GM12891 (cell line): ENCODE results near the gene TMIE.

ENCODE experiments used
- DNase-seq: peaks from one replicate; pipeline ENCODE4 v3.0.0; 2011; ENCODE audit warnings: low spot score; ENCODE audit not compliant: insufficient read length
- FAIRE-seq: peaks from 2 replicates; lab custom pipeline; 2011; peaks lifted over from hg19 to GRCh38; lab: Jason Lieb, UNC
- PAX5 ChIP-seq: IDR thresholded peaks from 2 replicates; pipeline ENCODE4 v1.6.1; 2011; ENCODE audit warnings: low read length, moderate library complexity, mild to moderate bottlenecking; ENCODE audit not compliant: insufficient read depth, severe bottlenecking
- POLR2A ChIP-seq: IDR thresholded peaks from 2 replicates; pipeline ENCODE4 v1.6.1; 2011; ENCODE audit warnings: low read depth, low read length, control low read depth
- POLR2AphosphoS5 ChIP-seq: IDR thresholded peaks from 2 replicates; pipeline ENCODE4 v1.6.1; 2011; ENCODE audit warnings: low read depth, low read length, control low read depth
- POU2F2 ChIP-seq: IDR thresholded peaks from 2 replicates; pipeline ENCODE4 v1.6.1; 2011; ENCODE audit warnings: low read depth, mild to moderate bottlenecking, control low read depth, low read length, moderate library complexity
- SPI1 ChIP-seq: IDR thresholded peaks from 2 replicates; pipeline ENCODE4 v1.6.1; 2011; ENCODE audit warnings: low read depth, low read length, control low read depth
- TAF1 ChIP-seq: IDR thresholded peaks from 2 replicates; pipeline ENCODE4 v1.6.1; 2011; ENCODE audit warnings: low read depth, low read length, control low read depth

The TMIE gene

GRCh38 chr3:46684891-46685290 is 16.3 kb upstream of the TMIE start:
- FAIRE-seq = no peak
- DNase-seq = no peak
- TF ChIP-seq PAX5 = no peak
- TF ChIP-seq SPI1 = no peak
- no peak for TF ChIP-seq POU2F2
- TF ChIP-seq POLR2AphosphoS5 = no peak
- no peak for TF ChIP-seq TAF1
- TF ChIP-seq POLR2A = no peak

- no peak for DNase-seq
- TF ChIP-seq POLR2AphosphoS5 = no peak
- no peak for TF ChIP-seq TAF1
- no peak for TF ChIP-seq POU2F2
- TF ChIP-seq SPI1 = no peak
- no peak for TF ChIP-seq PAX5
- no peak for TF ChIP-seq POLR2A
- no peak for FAIRE-seq
Observed at GRCh38 chr3:46685446-46685845, 15.7 kb upstream of the TMIE start.

DNA sequence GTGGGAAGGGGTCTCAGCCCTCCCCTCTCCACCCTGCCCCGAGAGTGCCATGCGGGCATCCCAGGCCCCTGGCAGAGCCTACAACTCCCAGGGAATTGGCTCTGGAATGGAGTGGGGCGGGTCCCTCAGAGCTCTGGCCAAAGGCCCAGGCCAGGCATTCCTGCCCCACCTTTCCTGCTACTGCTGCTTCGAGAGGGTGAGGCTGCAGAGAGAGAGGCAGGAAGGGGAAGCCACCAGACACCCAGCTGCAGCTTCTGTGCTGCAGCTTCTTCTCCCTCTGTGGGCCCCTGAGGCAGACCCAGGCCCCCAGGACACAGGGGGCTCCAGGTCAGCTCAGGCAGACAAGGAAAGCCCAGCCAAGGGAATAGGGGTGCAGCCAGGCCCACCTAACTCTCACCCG is 10.4 kb upstream of the TMIE start:
- FAIRE-seq (no peak), DNase-seq (no peak)
- TF ChIP-seq POU2F2 = no peak
- no peak for TF ChIP-seq TAF1

- no peak for TF ChIP-seq TAF1
- TF ChIP-seq POU2F2 = no peak
- TF ChIP-seq POLR2A = no peak
- no peak for TF ChIP-seq PAX5
- TF ChIP-seq SPI1 = no peak
- no peak for TF ChIP-seq POLR2AphosphoS5
- DNase-seq (no peak), FAIRE-seq (peak; percentile 45)
Observed at GRCh38 chr3:46692566-46692990, 8.6 kb upstream of the TMIE start.

DNA sequence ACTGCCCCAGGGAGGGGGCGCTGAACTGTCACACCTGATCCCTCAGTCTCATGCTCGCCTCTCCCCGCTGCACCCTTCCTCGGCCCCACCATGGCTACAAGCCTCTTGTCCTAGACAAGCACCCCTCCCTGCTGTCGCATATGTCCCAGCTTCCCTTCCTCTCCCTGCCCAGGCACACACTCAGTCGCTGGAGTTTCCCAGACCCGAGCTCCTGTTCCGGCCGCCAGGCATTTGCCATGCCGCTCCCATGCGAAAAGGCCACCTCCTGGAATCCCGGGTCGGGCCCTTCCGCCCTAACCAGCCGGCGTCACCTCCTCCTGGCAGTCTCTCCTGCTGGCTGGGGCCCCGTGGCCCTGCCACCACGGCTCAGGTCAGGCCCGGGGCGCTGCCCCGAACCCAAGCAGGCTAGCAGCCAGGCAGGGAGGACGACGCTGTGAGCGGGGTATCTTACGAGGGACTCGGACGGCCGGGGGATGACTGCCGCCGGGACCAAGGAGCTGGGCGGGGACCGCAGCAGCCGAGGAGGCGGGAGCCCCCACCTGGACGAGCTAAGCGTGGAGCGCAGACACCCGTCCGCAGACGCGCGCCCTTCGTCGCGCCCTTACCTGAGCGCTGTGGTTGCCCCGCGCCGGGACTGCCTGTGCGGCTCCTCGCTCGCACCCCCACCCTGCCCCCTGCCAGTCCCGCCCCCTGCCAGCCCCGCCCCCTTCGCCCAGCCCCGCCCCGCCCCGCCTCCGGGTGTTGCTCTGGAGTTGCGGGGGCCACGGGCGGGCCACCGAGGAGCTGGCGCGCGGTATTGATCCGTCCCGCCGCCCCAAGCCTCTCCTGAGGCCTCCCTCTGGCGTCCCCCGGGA is 7.9 kb upstream of the TMIE start, which contains the start of gene ALS2CL:
TSS of gene ALS2CL (minus strand) at position 642 of the 854 bp plus-strand sequence. CDS start 4,239 bp downstream, outside the sequence.
- DNase-seq (peak; percentile 67), FAIRE-seq (peak; percentile 43)
- no peak for TF ChIP-seq POU2F2
- TF ChIP-seq POLR2AphosphoS5 = no peak
- TF ChIP-seq PAX5 = no peak
- no peak for TF ChIP-seq SPI1
- no peak for TF ChIP-seq POLR2A
- no peak for TF ChIP-seq TAF1

DNA sequence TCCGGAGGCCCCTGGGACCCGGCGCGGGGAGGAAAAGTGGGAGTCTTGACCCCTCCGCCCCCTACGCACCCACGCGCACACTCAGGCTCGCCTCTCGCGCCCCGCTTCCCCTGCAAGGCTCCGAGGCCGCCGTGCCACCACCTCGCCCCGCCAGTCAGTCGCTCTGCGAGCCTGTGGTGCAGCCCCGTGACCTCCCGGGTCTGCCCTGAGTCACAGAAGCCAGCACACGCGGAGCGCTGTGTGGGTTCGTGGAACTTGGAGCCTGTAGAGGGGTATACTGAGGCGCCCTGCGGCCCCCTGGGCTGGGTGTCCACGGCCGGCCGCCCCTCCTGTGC is 7.3 kb upstream of the TMIE start:
- FAIRE-seq = peak; percentile 5
- no peak for TF ChIP-seq PAX5
- TF ChIP-seq POLR2A = no peak
- no peak for TF ChIP-seq TAF1
- no peak for TF ChIP-seq SPI1
- TF ChIP-seq POLR2AphosphoS5 = no peak
- no peak for TF ChIP-seq POU2F2
- DNase-seq = no peak

- no peak for FAIRE-seq
Observed at GRCh38 chr3:46694520-46694919, 6.7 kb upstream of the TMIE start.

GRCh38 chr3:46695177-46695961 is 5.8 kb upstream of the TMIE start:
- no peak for TF ChIP-seq POLR2A
- TF ChIP-seq POU2F2 = no peak
- TF ChIP-seq POLR2AphosphoS5 = no peak
- no peak for TF ChIP-seq SPI1
- TF ChIP-seq TAF1 = no peak
- TF ChIP-seq PAX5 = no peak
- FAIRE-seq (peak; percentile 43), DNase-seq (no peak)

More at GRCh38 chr3:46694520-46694919, 6.7 kb upstream of the TMIE start:
- no peak for TF ChIP-seq POU2F2
- no peak for TF ChIP-seq POLR2AphosphoS5
- no peak for TF ChIP-seq TAF1
- TF ChIP-seq POLR2A = no peak
- no peak for TF ChIP-seq PAX5
- TF ChIP-seq SPI1 = no peak
- DNase-seq = no peak

DNA sequence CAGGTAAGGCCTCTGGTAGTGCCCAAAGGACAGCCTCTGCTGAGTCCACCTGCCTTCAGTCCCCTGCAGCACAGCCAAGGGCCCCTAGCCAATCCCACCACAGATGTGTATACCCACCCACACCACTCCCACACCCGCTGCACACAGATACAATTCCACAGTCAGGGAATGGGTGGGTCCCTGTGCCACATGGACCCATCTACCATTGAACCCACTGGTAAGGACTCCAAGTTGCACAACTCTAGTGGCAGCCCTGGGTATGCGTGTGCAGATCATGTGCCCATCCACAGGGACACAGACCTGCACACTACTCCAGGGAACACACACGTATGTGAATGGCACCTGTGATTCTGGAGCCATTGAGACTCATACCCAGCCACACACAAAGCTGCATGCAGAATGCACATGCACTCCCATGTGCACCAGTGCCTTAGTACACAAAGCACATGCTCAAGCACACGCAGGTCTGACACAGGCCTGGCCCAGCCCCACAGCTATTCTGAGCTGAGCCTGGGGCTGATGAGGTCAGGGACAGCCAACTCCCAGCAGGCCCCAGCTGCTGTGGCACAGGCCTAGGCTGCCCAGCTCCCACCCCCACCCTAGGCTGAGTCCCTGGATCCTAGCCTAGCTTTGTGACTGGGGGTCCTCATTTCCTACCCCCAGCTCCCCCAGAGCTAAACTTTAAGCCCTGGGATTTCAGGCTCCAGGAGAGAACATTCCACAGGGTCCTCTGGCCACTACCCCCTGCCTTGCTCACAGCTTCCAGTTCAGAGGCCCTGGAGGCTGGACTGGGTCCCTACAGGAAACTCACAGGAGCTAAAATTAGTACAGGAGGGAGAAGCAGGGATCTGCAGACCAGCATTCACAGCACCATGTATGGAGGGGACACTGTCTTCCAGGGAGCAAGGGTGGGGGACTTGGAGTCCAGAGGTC is 5.0 kb upstream of the TMIE start:
- DNase-seq (no peak), FAIRE-seq (no peak)
- TF ChIP-seq TAF1 (no peak), POLR2A (no peak), PAX5 (no peak), POLR2AphosphoS5 (no peak), POU2F2 (no peak), SPI1 (no peak)
